ENCODE results near the gene UBE2D1.

Gene UBE2D1

DNA sequence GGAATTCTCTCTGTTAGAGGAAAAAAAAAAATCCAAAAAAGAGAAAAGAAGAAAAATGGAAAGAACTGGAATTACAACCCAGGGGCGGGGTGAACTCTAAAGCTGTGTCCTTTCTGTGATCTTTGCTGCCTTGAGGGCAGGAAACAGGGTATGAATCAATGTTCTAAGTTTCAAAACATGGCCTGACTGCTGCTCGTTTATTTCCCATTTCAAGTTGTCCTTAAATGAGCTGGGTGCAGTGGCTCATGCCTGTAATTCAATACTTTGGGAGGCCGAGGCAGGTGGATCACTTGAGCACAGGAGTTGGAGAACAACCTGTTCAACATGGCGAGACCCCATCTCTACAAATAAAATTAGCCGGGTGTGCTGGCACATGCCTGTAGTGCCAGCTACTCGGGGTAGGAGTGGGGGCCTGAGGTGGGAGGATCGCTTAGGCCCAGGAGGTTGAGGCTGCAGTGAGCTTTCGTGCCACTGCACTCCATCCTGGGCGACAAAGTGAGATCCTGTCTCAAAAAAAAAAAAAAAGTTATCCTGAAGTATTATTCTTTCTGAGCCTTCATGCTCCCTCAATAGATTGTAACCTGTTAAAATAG, 25.7 kb downstream of the UBE2D1 start:
- no peaks in the 10 kb centered on the region for H3K9me3 ChIP-seq (ENCODE audit: control insufficient read depth, low read length)
- no peak overlapping the region for H3K4me3 ChIP-seq (ENCODE audit: low read length)
- peaks cover 20% of the 10 kb centered on the region for H3K36me3 ChIP-seq (ENCODE audit: control insufficient read depth, insufficient read depth, low read length, severe bottlenecking)
- no peak overlapping the region for H3K9ac ChIP-seq (ENCODE audit: low read length)
- no peaks in the 10 kb centered on the region for H3K27me3 ChIP-seq (replicated peaks; ENCODE audit: control insufficient read depth, insufficient read depth, low read length)
- peaks cover 21% of the 10 kb centered on the region for H3K4me1 ChIP-seq (ENCODE audit: control insufficient read depth, insufficient read depth, low read length)
- DNase-seq (ENCODE audit: low read depth) = peak; percentile 17

- no peak overlapping the region for H3K4me3 ChIP-seq (ENCODE audit: low read length)
- peaks cover 21% of the 10 kb centered on the region for H3K4me1 ChIP-seq (ENCODE audit: control insufficient read depth, insufficient read depth, low read length)
- no peak for DNase-seq (ENCODE audit: low read depth)
- H3K36me3 ChIP-seq (ENCODE audit: control insufficient read depth, insufficient read depth, low read length, severe bottlenecking) = peaks cover 20% of the 10 kb centered on the region
- H3K9me3 ChIP-seq (ENCODE audit: control insufficient read depth, low read length) = no peaks in the 10 kb centered on the region
- H3K9ac ChIP-seq (ENCODE audit: low read length) = peak overlapping the region; percentile 33
- no peaks in the 10 kb centered on the region for H3K27me3 ChIP-seq (replicated peaks; ENCODE audit: control insufficient read depth, insufficient read depth, low read length)
These were observed 26.5 kb downstream of the UBE2D1 start for GRCh38 chr10:58361353-58361752.

DNA sequence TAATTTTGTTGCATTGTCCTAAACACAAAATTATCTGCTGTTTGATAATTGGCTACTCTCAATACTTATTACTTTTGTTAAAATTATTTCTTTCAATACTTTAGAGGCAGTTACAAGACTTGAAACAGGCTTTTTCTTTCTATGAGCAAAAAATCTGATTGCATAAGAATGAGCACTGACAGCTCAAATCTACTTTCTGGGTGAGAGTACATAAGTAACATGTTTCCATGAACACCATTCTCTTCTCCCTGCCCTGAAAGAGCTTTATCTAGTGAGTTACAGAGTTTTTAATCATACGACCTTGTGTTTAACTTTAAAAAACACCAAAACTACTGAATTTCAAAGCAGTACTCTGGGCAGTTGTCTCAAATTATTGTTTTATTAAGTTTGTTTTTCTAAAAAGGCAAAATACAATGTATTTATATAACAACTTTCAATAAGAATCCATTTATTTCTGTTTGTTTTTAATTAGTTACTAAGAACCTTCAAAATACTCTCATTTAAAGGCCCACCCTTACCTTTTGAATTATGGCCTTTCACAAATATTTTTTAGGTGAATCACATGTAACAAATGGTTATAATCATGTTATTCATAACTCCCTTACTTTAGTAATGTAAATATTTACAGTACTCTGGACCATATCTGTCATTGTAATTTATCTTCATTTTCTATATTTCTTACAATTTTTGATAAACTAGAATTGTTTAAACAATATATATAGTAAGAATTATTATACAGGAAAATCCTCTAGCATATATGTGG, 27.4 kb downstream of the UBE2D1 start:
- Histone ChIP-seq H3K9ac (ENCODE audit: low read length) (peak overlapping the region; percentile 33), H3K27me3 (replicated peaks; ENCODE audit: control insufficient read depth, insufficient read depth, low read length) (no peaks in the 10 kb centered on the region), H3K4me3 (ENCODE audit: low read length) (no peak overlapping the region), H3K4me1 (ENCODE audit: control insufficient read depth, insufficient read depth, low read length) (peaks cover 17% of the 10 kb centered on the region), H3K36me3 (ENCODE audit: control insufficient read depth, insufficient read depth, low read length, severe bottlenecking) (peaks cover 23% of the 10 kb centered on the region), H3K9me3 (ENCODE audit: control insufficient read depth, low read length) (no peaks in the 10 kb centered on the region)
- DNase-seq (ENCODE audit: low read depth) = peak; percentile 43

GRCh38 chr10:58367069-58367468, 32.3 kb downstream of the UBE2D1 start:
- H3K36me3 ChIP-seq (ENCODE audit: control insufficient read depth, insufficient read depth, low read length, severe bottlenecking) = peaks cover 42% of the 10 kb centered on the region
- no peaks in the 10 kb centered on the region for H3K27me3 ChIP-seq (replicated peaks; ENCODE audit: control insufficient read depth, insufficient read depth, low read length)
- H3K9me3 ChIP-seq (ENCODE audit: control insufficient read depth, low read length) = no peaks in the 10 kb centered on the region
- H3K9ac ChIP-seq (ENCODE audit: low read length) = no peak overlapping the region
- H3K4me3 ChIP-seq (ENCODE audit: low read length) = no peak overlapping the region
- no peak for DNase-seq (ENCODE audit: low read depth)
- H3K4me1 ChIP-seq (ENCODE audit: control insufficient read depth, insufficient read depth, low read length) = peaks cover 6% of the 10 kb centered on the region

GRCh38 chr10:58371473-58371872, 36.7 kb downstream of the UBE2D1 start:
- H3K4me3 ChIP-seq (ENCODE audit: low read length) = no peak overlapping the region
- H3K27me3 ChIP-seq (replicated peaks; ENCODE audit: control insufficient read depth, insufficient read depth, low read length) = no peaks in the 10 kb centered on the region
- no peak overlapping the region for H3K9ac ChIP-seq (ENCODE audit: low read length)
- no peaks in the 10 kb centered on the region for H3K4me1 ChIP-seq (ENCODE audit: control insufficient read depth, insufficient read depth, low read length)
- peaks cover 22% of the 10 kb centered on the region for H3K36me3 ChIP-seq (ENCODE audit: control insufficient read depth, insufficient read depth, low read length, severe bottlenecking)
- H3K9me3 ChIP-seq (ENCODE audit: control insufficient read depth, low read length) = no peaks in the 10 kb centered on the region
- no peak for DNase-seq (ENCODE audit: low read depth)

- DNase-seq (ENCODE audit: low read depth) = no peak
- Histone ChIP-seq H3K9ac (ENCODE audit: low read length) (no peak overlapping the region), H3K36me3 (ENCODE audit: control insufficient read depth, insufficient read depth, low read length, severe bottlenecking) (peaks cover 19% of the 10 kb centered on the region), H3K9me3 (ENCODE audit: control insufficient read depth, low read length) (no peaks in the 10 kb centered on the region), H3K27me3 (replicated peaks; ENCODE audit: control insufficient read depth, insufficient read depth, low read length) (no peaks in the 10 kb centered on the region), H3K4me1 (ENCODE audit: control insufficient read depth, insufficient read depth, low read length) (no peaks in the 10 kb centered on the region), H3K4me3 (ENCODE audit: low read length) (no peak overlapping the region)
These were observed 38.0 kb downstream of the UBE2D1 start for GRCh38 chr10:58372607-58373441.

DNA sequence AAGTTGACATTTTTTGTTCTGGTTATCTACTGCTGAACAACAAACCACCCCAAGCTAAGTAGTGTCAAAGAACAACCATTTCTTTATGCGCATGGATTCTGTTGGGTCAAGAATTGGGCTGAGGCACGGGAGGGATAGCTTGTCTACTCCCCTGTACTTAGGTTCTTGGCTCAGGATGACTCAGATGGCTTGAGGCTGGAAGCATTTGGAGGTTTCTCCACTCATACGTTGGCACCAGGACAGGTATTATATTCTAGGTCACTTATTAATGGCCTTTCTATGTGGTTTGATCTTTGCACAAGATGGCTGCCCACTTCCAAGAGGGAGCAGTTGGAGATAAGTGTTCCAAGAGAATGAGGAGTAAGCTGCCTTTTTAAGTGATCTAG, 38.6 kb downstream of the UBE2D1 start:
- DNase-seq (ENCODE audit: low read depth) = no peak
- Histone ChIP-seq H3K9me3 (ENCODE audit: control insufficient read depth, low read length) (no peaks in the 10 kb centered on the region), H3K36me3 (ENCODE audit: control insufficient read depth, insufficient read depth, low read length, severe bottlenecking) (peaks cover 14% of the 10 kb centered on the region), H3K9ac (ENCODE audit: low read length) (no peak overlapping the region), H3K4me3 (ENCODE audit: low read length) (no peak overlapping the region), H3K27me3 (replicated peaks; ENCODE audit: control insufficient read depth, insufficient read depth, low read length) (no peaks in the 10 kb centered on the region), H3K4me1 (ENCODE audit: control insufficient read depth, insufficient read depth, low read length) (no peaks in the 10 kb centered on the region)

GRCh38 chr10:58382489-58382995, 47.7 kb downstream of the UBE2D1 start:
- H3K27me3 ChIP-seq (replicated peaks; ENCODE audit: control insufficient read depth, insufficient read depth, low read length) = no peaks in the 10 kb centered on the region
- H3K36me3 ChIP-seq (ENCODE audit: control insufficient read depth, insufficient read depth, low read length, severe bottlenecking) = peaks cover 2% of the 10 kb centered on the region
- no peaks in the 10 kb centered on the region for H3K9me3 ChIP-seq (ENCODE audit: control insufficient read depth, low read length)
- H3K9ac ChIP-seq (ENCODE audit: low read length) = no peak overlapping the region
- DNase-seq (ENCODE audit: low read depth) = no peak
- peaks cover 16% of the 10 kb centered on the region for H3K4me1 ChIP-seq (ENCODE audit: control insufficient read depth, insufficient read depth, low read length)
- H3K4me3 ChIP-seq (ENCODE audit: low read length) = no peak overlapping the region

GRCh38 chr10:58384095-58384494, 49.3 kb downstream of the UBE2D1 start:
- Histone ChIP-seq H3K9me3 (ENCODE audit: control insufficient read depth, low read length) (no peaks in the 10 kb centered on the region), H3K27me3 (replicated peaks; ENCODE audit: control insufficient read depth, insufficient read depth, low read length) (no peaks in the 10 kb centered on the region), H3K4me1 (ENCODE audit: control insufficient read depth, insufficient read depth, low read length) (peaks cover 16% of the 10 kb centered on the region), H3K4me3 (ENCODE audit: low read length) (peak overlapping the region; percentile 97), H3K9ac (ENCODE audit: low read length) (peak overlapping the region; percentile 95), H3K36me3 (ENCODE audit: control insufficient read depth, insufficient read depth, low read length, severe bottlenecking) (peaks cover 16% of the 10 kb centered on the region)
- peak; percentile 3 for DNase-seq (ENCODE audit: low read depth)

DNA sequence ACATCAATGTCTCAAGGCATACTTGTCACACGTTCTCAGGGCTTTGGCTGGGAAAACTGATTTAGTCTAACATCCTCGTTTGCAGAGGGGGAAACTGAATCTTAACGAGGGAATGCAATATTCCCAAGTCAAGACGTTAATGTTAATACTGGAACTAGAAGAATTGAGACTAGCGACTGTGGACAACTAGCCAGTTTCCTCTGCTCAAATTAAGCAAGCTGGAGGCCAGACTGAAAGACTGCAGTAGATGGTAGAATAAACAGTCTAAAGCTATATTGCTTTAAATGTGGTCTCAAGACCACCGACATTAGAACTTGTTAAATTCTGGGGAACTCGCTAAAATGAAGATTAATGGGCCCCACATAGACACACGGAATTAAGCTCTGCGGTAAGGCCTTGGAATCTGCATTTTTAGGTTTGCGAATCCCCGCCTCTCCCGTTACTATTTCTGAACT, 49.8 kb downstream of the UBE2D1 start:
- peaks cover 16% of the 10 kb centered on the region for H3K4me1 ChIP-seq (ENCODE audit: control insufficient read depth, insufficient read depth, low read length)
- no peaks in the 10 kb centered on the region for H3K27me3 ChIP-seq (replicated peaks; ENCODE audit: control insufficient read depth, insufficient read depth, low read length)
- H3K9ac ChIP-seq (ENCODE audit: low read length) = peak overlapping the region; percentile 95
- H3K9me3 ChIP-seq (ENCODE audit: control insufficient read depth, low read length) = no peaks in the 10 kb centered on the region
- peaks cover 21% of the 10 kb centered on the region for H3K36me3 ChIP-seq (ENCODE audit: control insufficient read depth, insufficient read depth, low read length, severe bottlenecking)
- H3K4me3 ChIP-seq (ENCODE audit: low read length) = peak overlapping the region; percentile 97
- no peak for DNase-seq (ENCODE audit: low read depth)

All from adipocyte (in vitro differentiated cells).